ENCODE data around the gene RBBP8NL.
"Not testable (repeated sequence)": the region's sequence is repeated elsewhere in the genome, so short reads cannot be mapped to it uniquely, and the experiment has no call there.

RBBP8NL gene

DNA sequence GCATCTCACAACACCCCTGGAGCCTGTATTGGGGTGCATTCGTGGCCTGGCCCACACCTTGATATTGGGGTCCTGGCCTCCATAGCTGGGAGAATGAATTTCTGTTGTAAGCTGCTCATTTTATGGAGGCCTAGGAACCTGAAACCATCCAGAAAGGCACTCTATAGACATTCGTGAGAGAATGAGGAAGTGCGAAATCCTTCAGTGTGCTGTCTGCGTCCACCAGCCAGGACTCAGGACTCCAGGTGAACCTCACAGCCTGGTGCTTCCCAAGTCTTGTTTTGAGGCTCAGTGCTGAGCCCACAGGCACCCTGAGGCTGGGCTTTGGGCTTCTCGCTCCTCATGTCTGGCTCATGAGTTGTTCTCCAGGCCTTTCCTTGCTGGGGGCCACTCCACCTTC lies 11.9 kb upstream of the RBBP8NL start:
- DNase-seq, result no peak

DNA sequence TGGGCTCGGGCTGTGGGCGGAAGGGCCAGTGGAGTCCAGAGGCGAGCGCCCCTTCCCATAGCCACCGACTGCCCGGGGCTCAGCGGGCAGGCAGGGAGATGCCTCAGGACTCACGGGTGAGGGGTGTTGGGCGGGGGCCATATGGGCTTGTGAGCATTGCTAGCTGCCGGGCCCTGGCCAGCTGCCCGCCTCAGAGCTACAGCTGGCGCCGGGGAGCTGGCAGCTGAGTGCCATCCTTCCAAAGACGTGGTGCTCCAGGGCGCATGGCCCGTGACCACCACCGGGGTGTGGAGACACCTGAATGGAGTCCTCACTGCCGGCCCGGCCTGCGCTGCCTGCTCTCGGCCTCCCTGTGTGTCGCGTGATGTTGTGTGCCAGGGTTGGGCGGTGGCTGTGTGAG lies 10.6 kb upstream of the RBBP8NL start:
- DNase-seq, result no peak

DNA sequence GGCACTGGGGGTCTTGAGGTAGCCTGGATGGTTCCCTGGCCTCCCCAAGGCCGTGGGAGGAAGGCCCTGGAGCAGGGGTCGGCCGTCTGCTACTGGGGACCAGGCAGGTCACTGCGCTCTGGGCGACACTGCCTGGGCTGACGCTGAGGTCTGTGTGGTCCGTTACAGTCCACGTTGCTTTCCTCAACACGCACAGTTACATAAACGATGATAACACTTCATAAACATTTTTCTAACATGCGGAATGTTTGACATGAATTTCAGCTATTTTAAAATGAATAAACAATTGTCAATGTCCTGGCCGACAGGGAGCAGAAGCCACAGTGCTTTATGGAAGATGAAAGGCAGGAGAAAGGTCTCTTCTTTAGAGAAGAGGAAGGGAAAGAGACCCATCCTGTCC lies 10.2 kb upstream of the RBBP8NL start:
- DNase-seq, result no peak

DNA sequence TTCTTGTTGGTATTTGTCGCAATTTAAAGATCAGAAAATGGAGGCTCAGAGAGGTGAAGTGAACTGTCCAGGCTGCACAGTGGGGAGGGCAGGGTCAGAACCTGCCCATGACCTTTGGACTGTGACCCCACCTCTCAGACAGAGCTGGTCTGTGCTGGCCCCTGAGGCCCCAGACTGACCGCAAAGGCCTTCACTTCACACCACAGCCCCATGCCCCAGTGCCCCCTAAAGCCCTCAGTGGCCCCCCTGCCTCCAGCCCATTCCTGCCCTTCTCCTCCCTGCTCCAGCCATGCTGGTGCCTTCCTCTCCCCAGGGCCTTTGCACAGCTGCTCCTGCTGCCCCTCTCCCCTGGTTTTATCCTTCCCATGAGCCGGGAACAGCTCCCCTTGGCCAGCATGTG lies 9.4 kb upstream of the RBBP8NL start:
- DNase-seq, result no peak

DNA sequence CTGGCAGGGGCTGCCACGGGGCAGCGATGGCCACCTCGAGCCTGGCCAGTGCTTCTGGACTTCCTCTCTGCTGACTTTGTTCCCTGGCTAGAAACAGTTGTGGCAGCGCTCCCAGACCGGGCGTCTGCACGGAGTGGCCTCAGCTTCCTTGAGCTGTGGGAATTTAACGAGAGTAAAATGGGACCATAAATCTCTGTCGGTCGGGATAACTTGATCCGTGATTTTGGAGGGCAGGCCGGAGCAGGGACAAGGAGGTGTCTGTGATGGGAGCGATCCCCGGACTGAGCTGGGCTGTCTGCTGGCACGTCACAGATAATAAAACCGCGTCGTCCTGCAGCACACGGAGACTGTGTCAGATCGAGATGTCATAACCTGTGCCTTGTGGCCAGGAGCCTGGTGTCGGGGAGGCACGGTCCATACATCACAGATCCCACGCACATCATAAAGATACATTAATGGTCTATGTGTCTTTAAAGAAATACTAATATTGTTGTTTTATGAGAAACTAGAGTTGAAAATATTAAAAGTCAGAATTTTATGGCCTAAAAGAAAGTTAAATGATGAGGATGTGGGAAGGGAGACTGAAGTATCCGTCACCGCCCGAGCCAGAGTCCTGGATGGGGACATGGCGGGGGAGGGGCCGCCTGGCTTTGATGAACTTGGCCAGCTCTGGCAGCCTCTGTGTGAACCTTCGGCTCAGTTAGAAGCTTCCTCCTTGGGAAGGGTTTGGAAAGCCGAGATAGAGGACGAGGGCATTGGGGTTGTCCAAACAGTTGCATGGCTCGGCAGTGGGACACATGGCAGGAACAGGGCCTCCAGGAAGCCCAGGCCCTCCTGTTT lies 6.5 kb upstream of the RBBP8NL start:
- no peak for DNase-seq

DNA sequence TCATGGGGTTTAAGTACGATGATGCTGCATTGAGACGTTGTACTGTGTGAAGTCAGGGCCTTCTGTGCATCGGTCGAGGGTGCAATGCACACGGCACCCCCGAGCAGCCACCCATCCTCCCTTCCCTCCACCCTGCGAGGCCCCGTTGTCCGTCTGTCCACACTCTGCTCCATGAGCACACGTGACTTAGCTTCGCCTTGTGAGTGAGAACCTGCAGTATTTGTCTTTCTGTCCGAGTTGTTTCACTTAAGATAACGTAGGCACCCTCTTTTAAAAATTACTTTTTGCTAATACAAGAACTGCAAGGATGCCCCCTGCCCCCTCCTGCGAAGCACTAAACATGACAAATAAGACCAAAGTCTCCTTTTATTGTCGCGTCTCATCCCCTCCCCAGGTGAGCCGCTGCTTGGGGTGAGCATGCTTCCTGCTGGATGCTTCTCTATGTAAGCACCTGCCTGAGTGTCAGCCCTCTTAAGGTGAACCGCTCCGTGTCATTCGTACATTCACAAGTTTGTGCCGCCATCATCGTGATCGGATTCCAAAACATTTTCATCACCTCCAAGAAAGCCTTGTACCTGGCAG lies 3.6 kb upstream of the RBBP8NL start:
- DNase-seq, result no peak

DNA sequence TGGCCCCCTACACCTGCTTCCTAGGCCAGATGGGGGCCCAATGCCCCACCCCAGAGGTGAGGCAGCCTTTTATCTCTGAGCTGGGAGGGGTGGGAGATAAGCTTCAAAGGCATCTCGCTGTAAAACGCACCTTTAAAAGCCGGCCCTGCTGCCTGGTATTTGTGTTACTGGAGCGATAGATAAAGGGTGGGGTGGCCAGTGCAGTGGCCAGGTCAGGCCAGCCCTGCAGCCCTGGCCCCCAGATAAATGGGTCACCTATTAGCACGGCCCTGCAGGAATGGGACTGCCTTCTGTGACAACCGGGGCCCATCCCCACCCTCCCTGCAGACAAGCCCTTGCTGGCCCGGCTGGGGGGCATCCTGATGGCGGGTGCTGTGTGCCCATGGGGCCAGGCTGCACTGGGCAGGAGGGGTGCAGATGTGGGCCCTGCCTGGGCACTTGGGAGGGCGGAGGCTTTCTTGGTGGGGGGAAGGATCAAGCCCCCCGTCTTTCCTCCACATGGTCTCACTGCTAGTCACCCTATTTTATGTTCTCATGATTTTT lies 3.0 kb upstream of the RBBP8NL start:
- DNase-seq, result no peak

DNA sequence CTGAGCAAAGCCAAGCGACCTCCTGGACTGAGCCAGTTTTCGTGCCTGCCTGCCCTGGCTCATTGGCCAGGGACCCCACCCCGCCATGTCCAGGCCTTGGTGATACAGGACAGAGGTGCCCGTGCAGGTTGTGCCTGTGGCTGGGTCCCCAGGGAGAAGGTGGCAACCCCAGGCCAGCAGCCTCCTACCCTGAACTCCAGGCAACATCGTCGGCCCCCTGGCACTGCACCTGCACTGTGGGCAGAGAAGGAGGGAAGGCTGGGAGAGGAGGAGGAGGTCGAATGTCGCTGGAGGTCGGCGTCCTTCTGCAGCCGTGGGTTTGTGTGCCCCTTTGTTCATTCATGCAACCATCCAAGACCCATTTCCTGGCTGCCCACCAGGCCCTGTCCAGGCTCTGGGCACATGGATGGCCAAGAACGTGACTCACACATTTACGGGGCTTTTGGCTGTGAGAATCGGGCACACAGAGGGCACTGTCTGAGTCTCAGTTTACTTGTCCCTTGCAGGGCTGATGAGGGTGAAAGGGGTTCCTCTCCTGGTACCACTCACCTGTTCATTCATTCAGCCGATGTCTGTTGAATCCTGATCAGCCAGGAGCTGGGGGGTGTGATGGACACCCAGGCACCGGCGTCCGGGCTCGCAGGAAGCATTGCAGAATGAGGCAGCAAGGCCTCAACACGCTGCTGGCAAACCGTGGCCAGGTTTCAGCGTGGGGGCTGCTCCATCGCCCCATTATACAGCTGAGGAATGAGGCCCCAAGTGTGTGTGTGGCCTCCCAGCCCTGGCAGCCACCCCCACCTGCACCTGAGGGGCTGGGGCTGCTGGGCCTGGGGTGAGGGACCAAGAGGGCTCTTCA lies 2.3 kb upstream of the RBBP8NL start:
- DNase-seq, result no peak

DNA sequence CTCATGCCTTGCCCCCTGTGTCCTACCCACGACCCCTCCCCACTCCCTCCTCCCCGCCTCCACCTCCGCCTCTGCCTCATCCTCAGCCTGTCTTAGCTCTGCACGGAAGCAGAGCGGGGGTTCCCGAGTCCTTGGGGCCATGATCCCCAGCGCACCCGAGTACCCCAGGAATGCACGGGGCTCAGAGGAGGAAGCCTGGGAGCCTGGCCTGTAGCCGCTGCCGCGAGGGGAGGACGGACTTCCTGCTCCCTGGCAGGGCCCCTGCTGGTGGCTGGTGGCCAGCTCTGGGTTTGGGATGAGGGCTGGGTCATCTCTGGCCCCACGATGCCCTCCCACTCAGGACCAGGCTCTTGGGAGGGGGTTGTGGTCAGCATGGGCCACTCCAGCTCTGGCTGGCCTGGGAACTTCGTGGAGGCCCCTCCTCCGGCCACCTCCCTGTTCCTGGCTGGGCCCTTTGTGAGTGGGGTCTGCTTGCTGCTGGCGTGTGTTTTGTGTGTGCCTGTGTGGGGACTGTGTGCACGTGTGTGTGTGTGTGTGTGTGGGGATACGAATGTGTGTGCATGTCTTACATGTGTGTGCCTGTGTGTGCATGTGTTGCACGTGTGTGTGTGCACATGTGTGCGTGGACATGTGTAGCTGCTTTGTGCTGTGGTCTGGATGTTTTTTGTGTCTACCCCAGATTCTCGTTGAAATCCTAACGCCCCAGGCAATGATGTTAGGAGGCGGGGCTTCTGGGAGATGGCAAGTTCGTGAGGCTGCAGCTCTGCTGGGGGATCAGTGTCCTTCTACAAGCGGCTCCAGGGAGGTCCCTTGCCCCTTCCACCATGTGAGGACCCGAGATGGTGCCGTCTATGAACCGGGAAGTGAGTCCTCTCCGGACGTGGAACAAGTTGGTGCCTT lies 1.3 kb upstream of the RBBP8NL start:
- no peak for DNase-seq

DNA sequence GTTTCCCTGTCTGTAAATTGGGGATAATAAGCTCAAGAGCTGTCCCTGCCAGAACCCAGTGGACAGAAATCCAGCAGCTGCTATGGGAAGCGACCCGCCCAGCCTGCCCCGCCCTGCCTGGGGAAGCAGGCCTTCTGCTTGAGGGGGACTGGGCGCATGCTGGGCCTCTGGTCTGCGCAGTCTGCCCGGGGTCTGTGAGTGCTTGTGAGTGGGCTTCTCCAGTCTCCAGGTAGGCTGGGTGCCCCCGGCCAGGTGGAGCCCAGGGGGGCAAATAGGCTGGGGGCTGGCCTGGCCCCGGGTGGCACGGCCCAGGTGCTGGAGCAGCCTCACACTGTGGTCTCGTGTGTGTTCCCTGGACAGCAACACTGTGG lies 648 bp upstream of the RBBP8NL start:
- DNase-seq, result no peak

DNA sequence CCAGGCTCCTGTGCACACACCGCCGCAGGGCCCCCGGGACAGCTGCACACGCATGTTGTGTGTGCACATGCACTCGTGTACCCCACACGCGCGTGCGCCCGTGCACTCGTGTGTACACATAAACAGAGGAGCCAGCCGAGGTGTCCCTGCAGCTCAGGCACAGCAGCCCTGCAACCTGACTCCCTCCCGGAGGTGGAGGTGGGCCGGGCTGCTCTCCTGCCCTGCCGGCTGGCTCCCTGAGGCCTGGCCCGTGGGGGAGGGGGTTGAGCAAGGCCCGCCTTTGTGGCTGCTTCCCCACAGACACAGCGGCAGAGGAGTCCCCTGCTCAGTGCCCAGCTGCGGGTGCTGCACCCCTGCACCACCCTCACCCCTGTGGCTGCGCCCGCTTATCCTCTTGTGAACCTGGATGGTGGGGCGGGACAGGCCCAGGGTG lies 624 bp downstream of the RBBP8NL start:
- no peak for DNase-seq

DNA sequence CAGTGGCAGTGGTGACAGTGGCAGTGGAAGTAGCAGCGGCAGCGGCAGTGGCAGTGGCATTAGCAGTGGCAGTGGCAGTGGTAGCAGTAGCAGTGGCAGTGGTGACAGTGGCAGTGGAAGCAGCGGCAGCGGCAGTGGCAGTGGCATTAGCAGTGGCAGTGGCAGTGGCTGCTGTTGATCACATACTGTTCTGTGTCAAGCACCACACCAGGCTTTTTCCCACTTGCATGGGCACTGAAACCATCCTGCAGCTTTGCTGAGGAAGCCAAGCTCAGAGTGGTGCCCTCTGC lies 1.3 kb downstream of the RBBP8NL start:
- DNase-seq, result not testable (repeated sequence)

DNA sequence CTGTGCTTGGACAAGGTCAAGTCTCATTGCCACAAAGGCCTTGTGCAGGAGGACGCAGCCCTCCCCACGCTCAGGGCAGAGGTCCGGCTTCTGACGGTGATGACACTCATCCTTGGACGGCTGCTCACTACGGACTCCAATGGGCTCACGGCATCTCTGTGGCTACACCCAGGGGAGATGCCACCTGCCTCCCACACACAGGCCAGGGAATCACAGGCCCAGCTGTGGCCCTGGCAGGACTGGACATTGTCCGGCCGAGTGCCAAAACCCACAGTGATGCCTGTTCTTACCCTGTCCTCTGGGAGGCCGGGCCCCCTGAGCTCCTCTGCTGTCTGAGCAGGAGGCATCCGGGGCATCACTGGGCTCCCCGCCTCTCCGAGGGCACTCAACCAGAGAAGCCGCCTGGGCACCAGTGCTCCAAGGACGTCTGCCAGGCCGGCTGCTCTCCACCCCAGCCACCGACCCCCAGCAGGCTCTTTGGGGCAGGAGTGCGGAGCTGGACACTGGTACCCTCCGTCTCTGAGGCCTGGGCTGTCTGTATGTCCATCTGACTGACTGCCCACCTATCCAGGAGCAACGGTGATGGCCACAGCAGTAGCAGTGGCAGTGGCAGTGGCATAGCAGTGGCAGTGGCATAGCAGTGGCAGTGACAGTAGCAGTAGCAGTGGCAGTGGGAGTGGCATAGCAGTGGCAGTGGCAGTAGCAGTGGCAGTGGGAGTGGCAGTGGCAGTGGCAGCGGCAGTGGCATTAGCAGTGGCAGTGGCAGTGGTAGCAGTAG lies 1.9 kb downstream of the RBBP8NL start:
- DNase-seq, result no peak

DNA sequence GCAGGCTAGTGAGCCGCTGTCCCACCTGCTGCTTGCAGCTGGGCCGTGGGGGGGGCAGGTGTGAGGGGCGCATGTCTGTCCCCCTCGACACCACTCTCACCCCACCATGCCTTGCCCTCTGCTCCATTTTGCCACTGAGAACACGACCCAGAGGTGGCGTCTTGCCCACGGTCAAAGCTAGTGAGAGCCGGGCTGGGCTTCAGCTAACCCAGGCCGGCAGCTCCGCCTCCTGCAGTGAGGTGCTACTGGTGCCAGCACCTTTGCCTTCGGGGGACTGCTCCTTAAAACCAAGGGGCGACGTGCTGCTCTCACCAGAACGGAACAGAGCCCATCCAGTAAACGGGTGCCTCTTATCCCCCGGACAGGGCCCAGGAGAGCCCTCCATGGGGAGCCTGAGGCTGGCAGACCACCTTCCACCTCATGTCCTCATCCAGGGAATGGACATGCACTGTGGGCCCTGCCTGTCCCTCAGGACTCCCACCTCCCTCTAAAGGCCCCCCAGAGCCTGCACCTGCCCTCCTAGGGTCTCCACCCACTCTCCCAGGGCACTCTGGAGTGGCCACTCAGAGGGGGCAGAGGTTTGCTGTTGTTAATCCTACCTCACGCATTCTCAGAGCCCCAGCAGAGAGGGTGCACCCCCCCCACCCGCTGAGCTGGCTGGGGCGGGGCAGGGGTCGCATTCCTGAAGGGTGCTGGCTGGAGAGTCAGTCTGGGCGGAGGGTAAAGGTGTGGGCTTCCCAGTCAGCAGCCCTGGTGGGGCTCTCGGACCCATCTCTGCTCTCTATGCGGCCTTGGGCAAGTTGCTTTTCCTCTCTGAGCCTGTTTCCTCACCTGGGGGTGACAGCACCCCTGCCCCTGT lies 2.9 kb downstream of the RBBP8NL start:
- no peak for DNase-seq

DNA sequence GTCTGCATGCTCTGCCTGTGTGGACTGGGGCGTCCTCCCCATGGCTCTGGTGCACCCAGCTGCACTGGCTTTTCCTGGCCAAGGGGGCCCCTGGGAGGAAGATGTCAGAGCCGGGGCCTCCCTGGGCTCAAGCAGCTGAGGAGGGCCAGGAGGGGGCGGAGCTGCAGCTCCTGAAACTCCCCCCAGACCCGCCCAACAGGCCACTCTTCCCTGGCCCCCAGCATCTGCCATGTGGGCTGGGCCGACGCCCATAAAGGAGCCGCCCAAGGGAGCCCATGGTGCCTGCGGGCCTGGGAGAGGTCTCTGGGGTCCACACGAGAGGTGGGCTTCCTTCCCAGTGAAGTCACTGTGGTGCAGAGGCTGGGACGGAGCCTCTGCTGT lies 4.0 kb downstream of the RBBP8NL start:
- no peak for DNase-seq

DNA sequence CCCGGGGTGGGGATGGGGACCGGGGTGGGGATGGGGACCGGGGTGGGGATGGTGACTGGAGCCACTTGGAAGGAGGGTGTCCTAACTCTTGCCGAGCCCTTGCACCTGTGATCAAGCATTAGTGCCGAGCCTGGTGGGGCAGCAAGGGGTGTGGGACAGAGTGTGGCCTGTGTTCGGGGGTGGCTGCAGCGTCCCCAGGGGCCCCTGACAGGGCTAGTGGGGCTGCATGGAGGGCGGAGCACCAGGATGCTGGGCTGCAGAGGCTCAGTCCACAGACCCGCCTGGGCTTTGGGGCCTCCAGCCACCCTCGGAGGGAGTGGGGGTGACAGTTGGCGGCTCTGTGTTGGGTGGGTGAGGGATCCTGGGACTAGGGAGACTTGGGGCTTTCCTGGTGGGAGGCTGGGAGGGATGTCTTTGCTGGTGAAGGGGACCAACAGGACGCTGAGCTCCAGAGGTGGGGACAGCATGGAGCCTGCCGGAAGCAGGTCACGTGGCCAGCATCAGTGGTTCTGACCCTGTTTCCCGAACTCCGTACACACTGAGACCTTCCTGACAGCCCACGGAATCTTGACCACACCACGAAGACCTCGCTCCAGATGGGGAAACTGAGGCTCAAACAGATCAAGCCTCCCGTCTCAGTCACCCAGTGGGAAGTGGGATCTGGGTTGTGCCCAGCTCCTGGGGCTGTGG lies 4.6 kb downstream of the RBBP8NL start:
- no peak for DNase-seq

DNA sequence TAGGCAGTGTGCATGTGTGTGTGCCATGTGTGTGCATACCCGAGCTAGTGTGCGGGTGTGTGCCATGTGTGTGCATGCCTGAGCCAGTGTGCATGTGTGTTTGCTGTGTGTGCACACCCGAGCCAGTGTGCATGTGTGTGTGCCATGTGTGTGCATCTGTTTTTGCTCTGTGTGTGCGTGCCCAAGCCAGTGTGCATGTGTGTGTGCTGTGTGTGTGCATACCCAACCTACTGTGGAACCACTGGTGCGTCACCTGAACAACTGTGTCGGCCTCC lies 5.7 kb downstream of the RBBP8NL start:
- no peak for DNase-seq

DNA sequence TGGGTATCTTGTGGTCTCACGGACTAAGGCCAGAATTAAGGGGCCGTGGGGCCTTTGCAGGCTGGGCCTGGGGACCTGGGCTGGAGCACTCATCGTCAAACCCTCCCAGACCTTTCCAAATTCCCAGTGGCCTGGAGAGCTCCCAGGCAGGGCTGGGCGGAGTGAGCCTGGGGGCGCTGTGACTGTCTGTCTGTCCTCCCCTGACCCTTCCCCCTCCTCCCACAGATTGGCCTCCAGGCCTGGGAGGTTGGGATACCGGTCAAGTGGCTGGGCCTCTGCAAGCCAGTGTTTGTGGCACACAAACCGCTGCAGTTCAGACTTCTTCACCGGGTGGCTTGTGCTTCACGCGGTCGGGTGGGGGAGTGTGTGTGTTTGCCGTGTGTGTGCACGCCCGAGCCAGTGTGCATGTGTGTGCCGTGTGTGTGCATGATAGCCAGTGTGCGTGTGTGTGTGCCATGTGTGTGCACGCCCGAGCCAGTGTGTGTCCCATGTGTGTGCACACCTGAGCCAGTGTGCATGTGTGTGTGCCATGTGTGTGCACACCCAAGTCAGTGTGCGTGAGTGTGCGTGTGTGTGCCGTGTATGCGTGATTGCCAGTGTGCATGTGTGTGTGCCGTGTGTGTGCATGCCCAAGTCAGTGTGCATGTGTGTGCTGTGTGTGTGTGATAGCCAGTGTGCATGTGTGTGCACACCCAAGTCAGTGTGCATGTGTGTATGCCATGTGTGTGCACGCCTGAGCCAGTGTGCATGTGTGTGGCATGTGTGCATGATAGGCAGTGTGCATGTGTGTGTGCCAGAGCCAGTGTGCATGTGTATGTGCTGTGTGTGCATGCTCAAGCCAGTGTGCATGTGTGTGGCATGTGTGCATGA lies 6.3 kb downstream of the RBBP8NL start:
- DNase-seq, result no peak

DNA sequence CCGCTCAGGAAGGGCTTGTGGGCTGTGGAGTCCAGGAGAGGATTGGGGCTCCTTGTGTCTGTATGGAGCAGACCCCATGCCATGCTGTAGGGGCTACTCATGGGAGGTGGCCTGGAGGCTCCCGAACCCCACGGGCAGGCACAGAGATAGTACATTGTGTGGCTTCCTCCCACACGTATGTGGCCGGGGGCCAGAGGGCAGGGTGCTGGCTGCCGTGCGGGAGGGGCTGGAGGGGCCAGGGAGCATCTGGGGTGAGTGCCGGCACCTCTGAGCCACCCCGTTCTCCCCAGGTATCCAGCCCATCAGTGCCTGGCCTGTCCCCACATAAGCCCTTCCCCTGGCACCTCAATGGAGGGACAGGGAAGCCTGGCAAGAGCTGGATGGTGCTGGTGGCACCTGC lies 7.6 kb downstream of the RBBP8NL start:
- no peak for DNase-seq

Data from stimulated activated CD4-positive, alpha-beta T cell treated with anti-CD3 and anti-CD28 coated beads, Interleukin-4, amount 100 ng/mL, for 24 hours (primary cell).